DMS53 (cell line): ENCODE data around the gene LRWD1.
"Not testable (repeated sequence)": the region's sequence is repeated elsewhere in the genome, so short reads cannot be mapped to it uniquely, and the experiment has no call there.

ENCODE experiments used
- DNase-seq: peaks from one replicate; lab custom pipeline; 2025; lab: John Stamatoyannopoulos, UW

LRWD1 gene

DNA sequence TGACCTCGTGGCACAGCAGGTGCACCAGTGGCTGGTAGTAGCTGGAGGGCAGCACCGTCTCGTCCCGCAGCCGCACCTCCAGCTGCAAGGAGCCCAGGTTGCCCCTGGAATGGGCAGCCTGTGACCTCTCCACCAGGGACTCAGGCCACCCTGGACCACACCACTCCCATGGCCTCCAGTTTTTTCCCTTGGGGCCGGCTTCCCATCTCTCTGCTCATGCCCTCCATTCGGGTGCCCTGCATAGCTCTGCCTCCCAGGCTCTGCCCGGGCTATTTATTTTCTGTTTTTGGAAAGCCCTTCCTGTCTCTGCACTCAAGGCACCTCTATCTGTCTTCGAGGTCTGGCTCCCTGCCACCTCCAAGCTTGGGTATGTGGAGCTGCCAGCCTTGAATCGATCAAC is 32.1 kb downstream of the LRWD1 start:
- not testable (repeated sequence) for DNase-seq

DNA sequence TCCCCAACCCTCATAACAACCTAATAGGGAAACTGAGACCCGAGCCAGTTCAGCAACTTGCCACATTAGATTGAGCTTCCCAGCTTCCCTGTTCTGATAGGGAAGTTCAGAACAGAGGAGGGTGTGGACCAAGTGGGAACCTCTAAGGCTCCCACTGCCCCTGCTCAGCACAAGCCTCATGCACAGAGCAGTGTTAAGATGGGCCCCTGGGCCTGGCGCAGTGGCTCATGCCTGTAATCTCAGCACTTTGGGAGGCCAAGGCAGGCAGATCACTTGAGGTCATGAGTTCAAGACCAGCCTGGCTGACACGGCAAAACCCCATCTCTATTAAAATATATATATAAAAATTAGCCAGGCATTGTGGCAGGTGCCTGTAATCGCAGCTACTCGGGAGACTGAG is 32.5 kb downstream of the LRWD1 start:
- DNase-seq, result not testable (repeated sequence)

DNA sequence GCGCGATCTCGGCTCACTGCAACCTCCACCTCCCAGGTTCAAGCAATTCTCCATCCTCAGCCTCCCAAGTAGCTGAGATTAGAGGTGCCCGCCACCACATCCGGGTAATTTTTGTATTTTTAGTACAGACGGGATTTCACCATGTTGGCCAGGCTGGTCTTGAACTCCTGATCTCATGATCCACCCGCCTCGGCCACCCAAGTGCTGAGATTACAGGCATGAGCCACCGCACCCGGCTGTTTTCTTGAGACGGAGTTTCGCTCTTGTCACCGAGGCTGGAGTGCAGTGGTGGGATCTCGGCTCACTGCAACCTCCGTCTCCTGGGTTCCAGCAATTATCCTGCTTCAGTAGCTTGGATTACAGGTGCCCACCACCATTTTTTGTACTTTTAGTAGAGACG is 33.5 kb downstream of the LRWD1 start:
- DNase-seq, result not testable (repeated sequence)

DNA sequence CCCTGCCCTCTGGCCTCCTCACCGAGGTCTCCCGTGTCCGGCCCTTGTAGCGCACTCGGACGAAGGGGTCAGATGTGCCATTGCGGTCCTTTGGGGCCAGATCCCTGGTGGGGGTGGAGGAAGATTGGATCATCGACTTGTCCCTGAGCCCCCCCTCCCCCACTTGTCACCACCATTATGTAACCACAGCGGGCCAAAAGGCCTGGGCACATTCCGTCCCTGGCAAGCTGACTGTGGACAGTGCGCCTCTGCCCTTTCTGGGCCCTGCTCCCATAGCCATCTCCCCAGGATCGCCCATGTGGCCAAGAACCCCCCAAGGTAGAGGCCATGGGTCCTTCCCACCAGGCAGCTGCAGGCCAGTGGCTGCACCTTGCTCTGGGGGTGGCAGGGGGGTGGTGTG is 38.4 kb downstream of the LRWD1 start:
- not testable (repeated sequence) for DNase-seq

DNA sequence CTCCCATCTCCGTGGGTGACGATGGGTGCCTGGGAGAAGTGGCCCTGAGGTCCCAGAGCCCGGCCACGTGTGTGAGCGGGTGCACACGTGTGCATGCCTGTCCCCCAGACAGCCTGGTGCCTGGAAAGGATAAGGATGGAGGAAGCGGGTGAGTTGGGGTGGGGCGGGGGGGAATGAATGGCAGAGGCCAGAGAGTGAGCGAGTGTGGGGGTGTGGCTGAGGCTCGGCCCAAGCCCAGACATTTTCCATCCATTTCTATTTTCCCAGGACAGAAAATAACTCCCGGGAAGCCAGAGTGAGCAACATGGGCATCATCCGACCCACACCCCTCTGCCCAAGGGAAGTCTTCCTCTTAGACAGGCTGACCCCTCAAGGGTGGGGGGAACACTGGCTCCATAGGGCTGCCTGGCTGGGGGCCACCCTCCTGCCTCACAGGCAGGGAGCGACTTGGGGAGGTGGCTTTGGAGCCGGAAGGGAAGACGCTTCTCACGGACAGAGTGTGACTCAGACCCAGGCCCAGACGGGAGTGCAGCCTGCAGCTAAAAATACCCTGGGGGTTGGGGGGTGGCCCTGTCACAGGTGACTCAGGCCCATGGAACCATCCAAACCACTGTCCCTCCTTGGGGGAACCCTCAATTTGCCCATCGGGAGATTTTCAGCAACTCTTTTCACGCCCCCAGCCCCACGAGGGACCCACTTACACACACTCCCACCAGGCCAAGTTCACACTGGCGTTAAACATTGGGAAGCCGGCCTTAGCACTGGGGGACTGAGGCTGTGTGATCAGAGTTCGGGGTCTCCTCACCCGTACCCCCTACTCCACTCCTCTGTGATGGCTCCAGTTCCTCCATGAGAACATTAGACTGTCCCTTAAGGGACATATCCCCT is 40.8 kb downstream of the LRWD1 start:
- not testable (repeated sequence) for DNase-seq

DNA sequence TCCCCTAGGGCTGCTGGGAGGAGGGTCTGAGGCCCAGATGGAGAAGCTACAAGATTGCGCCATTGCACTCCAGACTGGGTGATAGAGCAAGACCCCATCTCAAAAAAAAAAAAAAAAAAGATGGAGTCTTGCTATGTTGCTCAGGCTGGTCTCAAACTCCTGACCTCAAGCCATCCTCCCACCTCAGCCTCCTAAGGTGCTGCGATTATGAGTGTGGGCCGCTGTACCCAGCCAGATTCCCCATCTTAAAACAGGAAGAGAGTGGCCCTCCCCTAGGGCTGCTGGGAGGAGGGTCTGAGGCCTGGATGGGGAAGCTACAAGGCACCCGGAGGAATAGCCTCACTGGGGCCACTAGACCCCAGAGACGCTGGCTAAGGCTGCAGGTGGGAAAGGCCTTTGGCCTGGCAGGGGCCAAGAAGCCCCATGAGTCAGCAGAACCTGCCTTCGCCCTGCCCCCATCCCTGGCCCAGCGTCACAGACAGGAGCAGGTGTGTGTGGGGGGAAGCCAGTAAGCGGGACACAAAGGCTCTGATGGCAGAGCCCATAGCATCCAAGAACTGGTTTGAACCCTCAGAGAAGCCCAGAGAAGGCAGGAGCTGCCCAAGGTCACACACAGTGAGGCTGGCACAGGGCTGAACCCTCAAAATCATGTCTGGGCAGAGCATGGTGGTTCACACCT is 42.8 kb downstream of the LRWD1 start:
- not testable (repeated sequence) for DNase-seq

DNA sequence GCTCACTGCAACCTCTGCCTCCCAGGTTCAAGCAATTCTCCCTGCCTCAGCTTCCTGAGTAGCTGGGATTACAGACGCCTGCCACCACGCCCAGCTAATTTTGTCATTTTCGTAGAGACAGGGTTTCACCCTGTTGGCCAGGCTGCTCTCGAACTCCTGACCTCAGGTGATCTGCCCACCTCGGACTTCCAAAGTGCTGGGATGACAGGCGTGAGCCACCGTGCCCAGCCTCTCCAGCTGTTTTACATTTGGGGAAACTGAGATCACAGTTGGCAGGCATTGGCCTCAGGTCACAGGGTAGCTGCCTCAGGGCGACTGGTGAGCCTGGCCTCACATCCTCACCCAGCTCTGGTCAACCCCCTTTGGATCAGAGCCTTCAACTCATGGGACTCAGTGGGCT is 45.8 kb downstream of the LRWD1 start:
- not testable (repeated sequence) for DNase-seq

DNA sequence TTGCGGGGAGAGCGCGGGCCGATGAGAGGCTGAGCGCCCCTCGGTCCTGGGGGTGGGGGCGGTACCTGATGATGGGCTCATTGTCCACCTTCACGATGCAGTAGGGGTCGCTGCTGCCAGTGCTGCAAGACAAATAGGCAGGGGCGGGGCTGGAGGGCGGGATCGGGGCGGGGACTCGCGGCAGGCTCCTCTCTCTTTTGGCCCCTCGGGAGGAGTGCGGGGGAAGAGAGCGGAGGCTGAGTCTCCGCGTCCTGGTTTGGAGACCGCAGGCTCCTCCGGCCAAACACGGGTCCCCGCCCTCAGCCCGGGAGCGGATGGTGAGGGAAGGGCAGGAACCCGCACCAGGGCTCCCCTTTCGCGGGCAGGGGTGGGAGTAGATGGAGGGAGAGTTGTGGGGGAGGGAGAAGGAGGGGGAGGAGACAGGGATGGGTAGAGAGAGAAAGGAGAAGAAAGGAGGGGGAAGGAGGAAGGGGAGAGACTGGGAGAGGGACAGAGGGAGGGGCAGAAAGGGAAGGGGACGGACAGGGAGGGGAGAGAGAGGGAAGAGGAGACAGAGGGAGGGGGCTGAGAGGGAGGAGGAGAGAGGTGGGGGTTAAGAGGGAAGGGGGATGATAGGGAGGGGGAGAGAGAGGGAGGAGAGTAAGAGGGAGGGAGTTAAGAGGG is 47.2 kb downstream of the LRWD1 start:
- DNase-seq, result not testable (repeated sequence)

DNA sequence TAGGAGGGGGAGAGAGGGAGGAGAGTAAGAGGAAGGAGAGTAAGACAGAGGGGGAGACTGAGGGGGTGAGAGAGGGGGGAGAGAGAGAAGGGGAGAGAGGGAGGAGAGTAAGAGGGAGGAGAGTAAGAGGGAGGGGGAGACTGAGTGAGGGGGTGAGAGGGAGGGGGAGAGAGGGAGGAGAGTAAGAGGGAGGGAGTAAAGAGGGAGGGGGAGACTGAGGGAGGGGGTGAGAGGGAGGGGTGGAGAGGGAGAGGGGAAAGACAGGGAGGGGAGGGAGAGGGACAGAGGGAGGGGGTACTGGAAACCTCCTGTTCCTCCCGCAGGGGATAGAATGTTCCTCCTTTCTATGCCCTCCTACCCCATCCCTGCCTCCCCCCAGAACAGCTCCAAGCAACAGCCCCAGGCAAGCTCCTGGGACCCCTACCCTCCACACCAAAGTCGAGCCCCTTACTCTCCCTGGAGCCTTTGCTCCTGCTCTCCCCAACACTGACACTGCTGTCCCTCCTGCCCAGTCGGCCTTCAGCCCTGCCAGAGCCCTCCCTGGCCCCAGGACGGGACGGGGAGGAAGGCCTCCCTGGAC is 47.9 kb downstream of the LRWD1 start:
- not testable (repeated sequence) for DNase-seq

DNA sequence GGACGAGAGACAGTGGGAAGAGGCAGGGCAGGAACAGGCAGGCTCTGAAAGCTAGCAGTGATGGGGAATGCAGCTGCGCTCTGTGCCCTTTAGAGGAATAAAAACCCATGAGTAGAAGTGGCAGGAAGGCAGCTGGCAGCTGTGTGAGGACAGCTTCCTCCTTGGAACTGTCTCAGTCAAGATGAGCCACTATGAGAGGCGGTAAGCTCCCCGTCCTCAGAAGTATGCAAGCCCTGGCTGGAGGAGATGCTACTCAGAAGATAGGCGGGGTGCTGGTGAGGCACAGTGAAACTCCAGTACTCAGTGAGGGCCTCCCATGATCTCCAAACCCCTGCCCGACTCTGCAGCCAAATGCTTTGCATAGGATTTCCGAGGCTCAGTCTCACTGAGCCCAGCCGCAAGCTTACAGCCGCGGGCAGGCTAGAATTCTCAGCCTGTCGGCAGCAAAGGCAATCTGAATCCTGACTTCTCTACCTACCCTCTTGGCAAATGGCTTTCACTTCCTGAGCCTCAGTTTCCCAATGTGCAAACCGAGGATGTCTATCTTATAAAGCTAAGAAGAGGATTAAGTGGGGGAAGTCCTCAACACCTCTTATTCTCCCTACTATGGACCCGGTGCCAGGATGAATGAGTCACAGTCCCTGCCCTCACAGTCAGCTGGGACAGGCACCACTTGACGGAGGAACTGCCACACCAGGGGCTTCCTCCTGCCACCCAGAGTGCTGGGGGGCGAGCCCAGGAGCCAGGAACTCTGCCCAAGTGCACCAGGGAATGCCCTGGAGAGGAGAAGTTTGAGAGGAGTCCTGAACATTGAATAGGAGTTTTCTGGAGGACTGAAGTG is 50.3 kb downstream of the LRWD1 start:
- DNase-seq, result not testable (repeated sequence)

DNA sequence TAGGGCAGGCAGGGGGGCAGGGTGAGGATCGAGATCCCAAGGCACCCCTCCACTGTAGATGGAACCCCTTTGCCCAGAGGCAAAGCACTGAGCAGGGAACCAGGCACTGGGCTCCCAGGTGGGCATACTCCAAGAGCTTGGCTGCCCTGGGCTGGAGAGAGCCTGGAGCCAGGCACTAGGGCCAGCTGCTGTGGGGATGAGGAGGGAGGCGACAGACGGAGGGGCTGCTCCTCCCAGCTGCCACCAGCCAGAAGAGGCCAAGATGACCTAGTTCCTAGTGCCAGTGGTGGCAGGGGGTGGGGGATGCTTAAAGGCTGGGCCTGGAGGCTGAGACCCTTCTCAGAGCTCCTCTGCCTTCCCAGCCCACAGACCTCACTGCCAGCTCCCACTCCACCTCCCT is 51.1 kb downstream of the LRWD1 start:
- not testable (repeated sequence) for DNase-seq

DNA sequence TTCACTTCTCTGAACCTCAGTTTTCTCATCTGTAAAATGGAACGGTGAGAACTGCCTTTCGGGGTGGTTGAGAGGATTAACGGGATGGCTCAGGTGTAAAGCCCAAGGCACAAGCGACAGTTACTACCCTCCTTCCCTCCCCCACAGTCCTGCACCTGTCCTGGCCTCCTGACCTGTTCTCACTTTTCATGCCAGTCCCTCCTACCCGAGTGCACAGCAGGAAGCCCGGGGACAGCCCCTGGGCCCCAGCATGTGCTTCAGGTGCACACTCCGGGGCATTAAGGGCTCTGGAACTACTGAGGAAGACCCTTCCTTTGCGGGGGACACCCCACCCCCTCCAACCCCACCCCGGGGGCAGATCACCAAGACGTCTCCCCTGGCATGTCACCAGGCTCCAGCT is 52.2 kb downstream of the LRWD1 start:
- DNase-seq, result not testable (repeated sequence)

DNA sequence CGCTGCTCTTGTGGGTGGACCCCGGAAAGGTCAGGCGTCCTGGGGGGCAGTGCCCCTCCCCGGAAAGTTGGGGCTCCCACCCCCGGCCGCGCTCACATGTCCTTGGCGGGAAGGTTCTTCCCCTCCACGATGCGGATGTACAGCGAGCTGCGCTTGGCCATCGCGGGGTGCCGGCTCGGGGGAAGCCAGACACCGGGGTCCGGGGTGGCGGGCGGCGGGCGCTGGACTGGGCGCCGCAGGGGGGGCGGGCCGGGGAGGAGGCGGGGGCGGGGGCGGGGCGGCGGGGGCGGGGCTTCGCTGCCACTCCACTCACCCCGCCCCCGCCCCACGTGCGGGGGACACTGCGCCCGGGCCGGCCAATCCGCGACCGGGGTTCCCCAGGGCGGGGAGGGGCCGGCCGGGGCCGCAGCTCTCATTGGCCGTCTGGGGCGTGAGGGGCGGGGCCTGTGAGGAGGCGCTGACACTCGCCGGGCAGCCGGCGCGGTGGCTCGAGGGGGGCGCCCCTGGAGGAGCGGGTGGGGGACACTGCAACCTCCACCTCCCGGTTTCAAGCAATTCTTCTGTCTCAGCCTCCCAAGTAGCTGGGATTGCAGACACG is 52.9 kb downstream of the LRWD1 start, which contains the start of gene RASA4B:
TSS of gene RASA4B (minus strand) at position 228 of the 598 bp plus-strand sequence. CDS start at position 161, 67 bp downstream.
- DNase-seq, result not testable (repeated sequence)

DNA sequence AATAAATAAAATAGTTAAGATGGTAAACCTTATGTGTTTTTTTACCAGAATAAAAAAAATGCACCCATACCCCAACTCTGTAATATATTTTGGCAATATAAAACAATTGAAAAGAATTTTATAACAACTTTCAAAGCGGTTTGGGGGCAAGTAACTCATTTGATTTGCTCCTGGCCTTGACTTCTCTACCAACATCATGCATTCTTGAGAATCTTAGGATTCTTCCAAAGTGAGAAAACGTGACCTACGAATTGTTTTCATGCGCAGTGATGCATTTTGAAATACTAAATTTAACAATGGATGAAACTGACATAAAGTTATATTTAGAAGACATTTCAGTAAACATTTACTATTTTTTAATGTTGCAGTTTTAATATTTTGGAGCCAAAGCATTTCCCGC is 56.0 kb downstream of the LRWD1 start:
- not testable (repeated sequence) for DNase-seq
